GM12875 (cell line): ENCODE data around the gene BIVM.

ENCODE experiments used
- H3K4me3 ChIP-seq: one replicate; pipeline ENCODE4 v1.5.1; 2011; ENCODE audit warnings: low read depth, low read length, control low read depth
- CTCF ChIP-seq: IDR thresholded peaks from 2 replicates; pipeline ENCODE4 v1.5.1; 2011; ENCODE audit warnings: low read depth, mild to moderate bottlenecking, control low read depth, inconsistent platforms, low read length, moderate library complexity, borderline replicate concordance; ENCODE audit not compliant: insufficient read depth

BIVM gene

GRCh38 chr13:102817241-102817640 lies 18.3 kb downstream of the BIVM start:
- no peak for TF ChIP-seq CTCF

GRCh38 chr13:102817907-102818306 lies 19.0 kb downstream of the BIVM start:
- no peak overlapping the region for H3K4me3 ChIP-seq
- no peak for TF ChIP-seq CTCF

More at GRCh38 chr13:102817241-102817640, 18.3 kb downstream of the BIVM start:
- H3K4me3 ChIP-seq = no peak overlapping the region

- TF ChIP-seq CTCF = no peak
- no peak overlapping the region for H3K4me3 ChIP-seq
Observed at GRCh38 chr13:102825400-102825799, 26.5 kb downstream of the BIVM start.

- TF ChIP-seq CTCF = no peak
- H3K4me3 ChIP-seq = no peak overlapping the region
Observed at GRCh38 chr13:102825921-102826706, 27.2 kb downstream of the BIVM start.

- H3K4me3 ChIP-seq = no peak overlapping the region
- no peak for TF ChIP-seq CTCF
Observed at GRCh38 chr13:102830646-102831045, 31.7 kb downstream of the BIVM start.

- no peak overlapping the region for H3K4me3 ChIP-seq
- TF ChIP-seq CTCF = no peak
Observed at GRCh38 chr13:102836471-102836870, 37.6 kb downstream of the BIVM start.

- H3K4me3 ChIP-seq = no peak overlapping the region
- TF ChIP-seq CTCF = no peak
Observed at GRCh38 chr13:102838273-102838672, 39.4 kb downstream of the BIVM start.
